HL-60 (cell line): ENCODE results near the gene OR5AC2.

Experiments used
- DNase-seq, 2 experiments: peaks; one replicate each; pipeline ENCODE4 v3.0.0-alpha.2; 2010 to 2020; ENCODE audit warnings: low read depth in 1 of 2, low spot score in 1 of 2
- H3K27ac ChIP-seq: fragments of 250-450 bp; sonication (Bioruptor Pico); replicated peaks from 2 replicates; pipeline ENCODE4 v1.5.1; 2020; ENCODE audit warnings: mild to moderate bottlenecking, moderate library complexity
- H3K27me3 ChIP-seq: fragments of 250-450 bp; sonication (Bioruptor Pico); 2 replicates; pipeline ENCODE4 v1.5.1; 2021; ENCODE audit warnings: mild to moderate bottlenecking, moderate library complexity; ENCODE audit not compliant: insufficient read depth, poor library complexity, severe bottlenecking
- H3K4me3 ChIP-seq: replicated peaks from 2 replicates; pipeline ENCODE4 v1.5.1; 2011; ENCODE audit warnings: mild to moderate bottlenecking, control low read depth, low read length; ENCODE audit not compliant: insufficient read depth
- CTCF ChIP-seq: IDR thresholded peaks from one replicate; pipeline ENCODE4 v1.5.1; 2011; ENCODE audit warnings: low read length, control low read depth, inconsistent platforms; ENCODE audit not compliant: insufficient read depth
- GABPA ChIP-seq: IDR thresholded peaks from 2 replicates; pipeline ENCODE4 v1.6.1; 2012; ENCODE audit warnings: low read depth
- POLR2AphosphoS5 ChIP-seq: IDR thresholded peaks from 2 replicates; pipeline ENCODE4 v1.6.1; 2012; ENCODE audit warnings: low read depth
- REST ChIP-seq: IDR thresholded peaks from 2 replicates; pipeline ENCODE4 v1.6.1; 2012; ENCODE audit warnings: low read depth; ENCODE audit not compliant: insufficient replicate concordance
- SPI1 ChIP-seq: IDR thresholded peaks from 2 replicates; pipeline ENCODE4 v1.6.1; 2012; ENCODE audit warnings: low read depth, mild to moderate bottlenecking, borderline replicate concordance

The OR5AC2 gene

GRCh38 chr3:98049271-98049670 is 37.7 kb upstream of the OR5AC2 start:
- H3K27ac ChIP-seq, result no peak overlapping the region
- H3K4me3 ChIP-seq, result no peak overlapping the region
- TF ChIP-seq POLR2AphosphoS5, result no peak
- TF ChIP-seq GABPA, result no peak
- TF ChIP-seq REST, result no peak
- no peak for TF ChIP-seq CTCF
- no peak for TF ChIP-seq SPI1
- H3K27me3 ChIP-seq, result no peaks in the 10 kb centered on the region
- no peak for DNase-seq

GRCh38 chr3:98056035-98056434 is 30.9 kb upstream of the OR5AC2 start:
- TF ChIP-seq POLR2AphosphoS5, result no peak
- no peak for TF ChIP-seq GABPA
- no peak for TF ChIP-seq SPI1
- TF ChIP-seq REST, result no peak
- DNase-seq, result no peak
- Histone ChIP-seq H3K4me3 (no peak overlapping the region), H3K27me3 (no peaks in the 10 kb centered on the region), H3K27ac (no peak overlapping the region)

GRCh38 chr3:98057631-98058030 is 29.3 kb upstream of the OR5AC2 start:
- no peak overlapping the region for H3K27ac ChIP-seq
- TF ChIP-seq REST (no peak), GABPA (no peak), SPI1 (no peak), CTCF (no peak), POLR2AphosphoS5 (no peak)
- no peaks in the 10 kb centered on the region for H3K27me3 ChIP-seq
- DNase-seq, result no peak
- H3K4me3 ChIP-seq, result no peak overlapping the region
